Suprapubic skin (tissue), 4 donors: ENCODE measurements around the gene DDX39A. TPM values are rescaled to one million over a fixed set of nuclear protein-coding genes. Genes with fewer than 3 reads are reported as not detected.

Source experiments
- DNase-seq, 2 donors: peaks; one replicate each; pipeline ENCODE4 v3.0.0-alpha.2; 2019; ENCODE audit warnings: low spot score in 2 of 2
- H3K27ac ChIP-seq: fragments of 200-600 bp; sonication (generic); one replicate; pipeline ENCODE4 v1.5.1; 2019
- H3K27me3 ChIP-seq: fragments of 200-600 bp; sonication (generic); one replicate; pipeline ENCODE4 v1.5.1; 2019
- H3K36me3 ChIP-seq: fragments of 200-600 bp; sonication (generic); one replicate; pipeline ENCODE4 v1.5.1; 2019
- H3K4me1 ChIP-seq: fragments of 200-600 bp; sonication (generic); one replicate; pipeline ENCODE4 v1.5.1; 2019
- H3K4me3 ChIP-seq: fragments of 200-600 bp; sonication (generic); one replicate; pipeline ENCODE4 v1.5.1; 2019; ENCODE audit warnings: mild to moderate bottlenecking
- H3K9me3 ChIP-seq: fragments of 200-600 bp; sonication (generic); one replicate; pipeline ENCODE4 v1.5.1; 2019
- CTCF ChIP-seq, 2 donors: fragments of 200-600 bp in 1 of 2; fragments of 450-650 bp in 1 of 2; sonication (generic) in 1 of 2; IDR thresholded peaks; one replicate each; pipeline ENCODE4 v1.5.1; 2016 to 2019; ENCODE audit warnings: antibody characterized with exemption in 2 of 2, mild to moderate bottlenecking in 1 of 2, moderate library complexity in 1 of 2
- EP300 ChIP-seq: sonication (generic); formaldehyde crosslinking; IDR thresholded peaks from one replicate; pipeline ENCODE4 v1.6.1; 2017; ENCODE audit warnings: antibody characterized with exemption
- POLR2A ChIP-seq, 2 donors: fragments of 450-650 bp; IDR thresholded peaks; one replicate each; pipeline ENCODE4 v1.6.1; 2017; ENCODE audit warnings: antibody characterized with exemption in 2 of 2, mild to moderate bottlenecking in 2 of 2, moderate library complexity in 2 of 2
- POLR2AphosphoS5 ChIP-seq, 3 donors: sonication (generic); formaldehyde crosslinking; IDR thresholded peaks; one replicate each; pipeline ENCODE4 v1.6.1; 2017; ENCODE audit warnings: antibody characterized with exemption in 3 of 3
- WGBS: methylation state at CpG from one replicate; pipeline ENCODE4 v1.1.5; 2018; 5-methylcytosine and 5-hydroxymethylcytosine counted together
- total RNA-seq, 4 donors: library from RNA; depleted of rRNA; stranded (reverse); fragments of >200 nt; gene quantifications; one replicate each; pipeline ENCODE4 v1.1.0, GENCODE V29; 2016

Gene DDX39A
- total RNA-seq, 4 donors from 2014 or later = 80.9 to 149 (median 111) TPM

GRCh38 chr19:14391156-14391821, 27.9 kb downstream of the DDX39A start:
- H3K4me1 ChIP-seq = no peaks in the 10 kb centered on the region
- DNase-seq = no peak
- H3K27me3 ChIP-seq = no peaks in the 10 kb centered on the region
- H3K36me3 ChIP-seq = peaks cover 23% of the 10 kb centered on the region
- TF ChIP-seq POLR2AphosphoS5 (IDR thresholded peaks at IDR 0.05) = no peak
- 96% methylated on average over 10 of the region's 10 CpGs for WGBS
- H3K9me3 ChIP-seq = no peaks in the 10 kb centered on the region
- no peak overlapping the region for H3K27ac ChIP-seq
- H3K4me3 ChIP-seq = no peak overlapping the region

GRCh38 chr19:14390548-14390947, 28.6 kb downstream of the DDX39A start:
- no peak overlapping the region for H3K27ac ChIP-seq
- H3K27me3 ChIP-seq = no peaks in the 10 kb centered on the region
- 100% methylated on average over 4 of the region's 5 CpGs for WGBS
- H3K36me3 ChIP-seq = peaks cover 23% of the 10 kb centered on the region
- H3K4me1 ChIP-seq = no peaks in the 10 kb centered on the region
- DNase-seq = no peak
- TF ChIP-seq CTCF (IDR thresholded peaks at IDR 0.05) (no peak), POLR2AphosphoS5 (IDR thresholded peaks at IDR 0.05) (no peak), POLR2A (IDR thresholded peaks at IDR 0.05) (no peak), EP300 (no peak)
- H3K9me3 ChIP-seq = no peaks in the 10 kb centered on the region
- no peak overlapping the region for H3K4me3 ChIP-seq

GRCh38 chr19:14385492-14385891, 33.6 kb downstream of the DDX39A start:
- no peak overlapping the region for H3K4me3 ChIP-seq
- TF ChIP-seq EP300 = no peak
- TF ChIP-seq POLR2A (IDR thresholded peaks at IDR 0.05) = no peak
- no peak for TF ChIP-seq CTCF (IDR thresholded peaks at IDR 0.05)
- TF ChIP-seq POLR2AphosphoS5 (IDR thresholded peaks at IDR 0.05) = no peak
- DNase-seq = no peak
- no peak overlapping the region for H3K27ac ChIP-seq
- peaks cover 41% of the 10 kb centered on the region for H3K4me1 ChIP-seq
- H3K27me3 ChIP-seq = no peaks in the 10 kb centered on the region
- no peaks in the 10 kb centered on the region for H3K9me3 ChIP-seq
- H3K36me3 ChIP-seq = peaks cover 3% of the 10 kb centered on the region
- WGBS = 77% methylated on average over 11 of the region's 11 CpGs

- H3K4me1 ChIP-seq = peaks cover 56% of the 10 kb centered on the region
- H3K9me3 ChIP-seq = no peaks in the 10 kb centered on the region
- peak overlapping the region; percentile 58 for H3K4me3 ChIP-seq
- no peaks in the 10 kb centered on the region for H3K27me3 ChIP-seq
- TF ChIP-seq POLR2AphosphoS5 (IDR thresholded peaks at IDR 0.05) (no peak), EP300 (no peak), CTCF (IDR thresholded peaks at IDR 0.05) (no peak), POLR2A (IDR thresholded peaks at IDR 0.05) (no peak)
- peak in 1 of 2 donors; percentile 72 for DNase-seq
- no peaks in the 10 kb centered on the region for H3K36me3 ChIP-seq
- WGBS = 26% methylated on average over 10 of the region's 10 CpGs
- H3K27ac ChIP-seq = peak overlapping the region; percentile 66
Observed at GRCh38 chr19:14383661-14384555, 35.2 kb downstream of the DDX39A start.

GRCh38 chr19:14381689-14382474, 37.3 kb downstream of the DDX39A start:
- Histone ChIP-seq H3K36me3 (no peaks in the 10 kb centered on the region), H3K27me3 (no peaks in the 10 kb centered on the region), H3K4me3 (peak overlapping the region; percentile 58), H3K9me3 (no peaks in the 10 kb centered on the region), H3K4me1 (peaks cover 57% of the 10 kb centered on the region), H3K27ac (peak overlapping the region; percentile 83)
- DNase-seq = peak in 1 of 2 donors; percentile 81
- TF ChIP-seq POLR2A (IDR thresholded peaks at IDR 0.05) = peak in 1 of 2 donors; percentile 19
- peak in 1 of 3 donors; percentile 24 for TF ChIP-seq POLR2AphosphoS5 (IDR thresholded peaks at IDR 0.05)
- no peak for TF ChIP-seq EP300
- no peak for TF ChIP-seq CTCF (IDR thresholded peaks at IDR 0.05)
- WGBS = 19% methylated on average over 15 of the region's 18 CpGs
